Measurements from ENCODE around the gene MGME1.

- TF ChIP-seq, protein P1, sequence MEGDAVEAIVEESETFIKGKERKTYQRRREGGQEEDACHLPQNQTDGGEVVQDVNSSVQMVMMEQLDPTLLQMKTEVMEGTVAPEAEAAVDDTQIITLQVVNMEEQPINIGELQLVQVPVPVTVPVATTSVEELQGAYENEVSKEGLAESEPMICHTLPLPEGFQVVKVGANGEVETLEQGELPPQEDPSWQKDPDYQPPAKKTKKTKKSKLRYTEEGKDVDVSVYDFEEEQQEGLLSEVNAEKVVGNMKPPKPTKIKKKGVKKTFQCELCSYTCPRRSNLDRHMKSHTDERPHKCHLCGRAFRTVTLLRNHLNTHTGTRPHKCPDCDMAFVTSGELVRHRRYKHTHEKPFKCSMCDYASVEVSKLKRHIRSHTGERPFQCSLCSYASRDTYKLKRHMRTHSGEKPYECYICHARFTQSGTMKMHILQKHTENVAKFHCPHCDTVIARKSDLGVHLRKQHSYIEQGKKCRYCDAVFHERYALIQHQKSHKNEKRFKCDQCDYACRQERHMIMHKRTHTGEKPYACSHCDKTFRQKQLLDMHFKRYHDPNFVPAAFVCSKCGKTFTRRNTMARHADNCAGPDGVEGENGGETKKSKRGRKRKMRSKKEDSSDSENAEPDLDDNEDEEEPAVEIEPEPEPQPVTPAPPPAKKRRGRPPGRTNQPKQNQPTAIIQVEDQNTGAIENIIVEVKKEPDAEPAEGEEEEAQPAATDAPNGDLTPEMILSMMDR (conservative IDR thresholded peaks at IDR 0.05), result no peak
- no peak for TF ChIP-seq EZH2 (IDR thresholded peaks at IDR 0.05; ENCODE audit: low read depth)
Observed at GRCh38 chr20:17931513-17931912, 37.3 kb upstream of the MGME1 start.
